Mucosa of descending colon (tissue), 3 donors: ENCODE measurements around the gene CABYR. TPM values are rescaled to one million over a fixed set of nuclear protein-coding genes. Genes with fewer than 3 reads are reported as not detected.

Experiments
- ATAC-seq: fragments of 200-7000 bp; cut with Tn5 transposase; one replicate; pipeline ENCODE4 v1.9.1; 2020; ENCODE audit warnings: mild to moderate bottlenecking, moderate library complexity
- DNase-seq, 3 donors: peaks; one replicate each; pipeline ENCODE4 v3.0.0-alpha.2; 2020
- H3K36me3 ChIP-seq: fragments of 200-600 bp; one replicate; pipeline ENCODE4 v1.8.0; 2021; ENCODE audit warnings: low read depth, mild to moderate bottlenecking
- H3K4me1 ChIP-seq: fragments of 200-600 bp; one replicate; pipeline ENCODE4 v1.8.0; 2021; ENCODE audit warnings: low read depth, mild to moderate bottlenecking
- H3K4me3 ChIP-seq: fragments of 200-600 bp; one replicate; pipeline ENCODE4 v1.8.0; 2021; ENCODE audit warnings: mild to moderate bottlenecking
- H3K9me3 ChIP-seq: fragments of 200-600 bp; one replicate; pipeline ENCODE4 v1.8.0; 2021; ENCODE audit warnings: mild to moderate bottlenecking
- CTCF ChIP-seq: fragments of 200-600 bp; IDR thresholded peaks from one replicate; pipeline ENCODE4 v1.8.0; 2022; ENCODE audit warnings: antibody characterized with exemption, mild to moderate bottlenecking
- intact Hi-C, 2 donors: fragments of 100-400 bp; cut with DNase I in 1 of 2; cut with micrococcal nuclease in 1 of 2; formaldehyde crosslinking; loops; one replicate each; pipeline versions ENCODE4 v1.11.0 to v1.11.1; 2022; cut with DNase I, micrococcal nuclease
- total RNA-seq, 3 donors: library from RNA; stranded (reverse); fragmentation: NEBNext Ultra II Directional in 2 of 3; extraction: Animal tissue kit (Norgen Biotek cat#: 25700) in 2 of 3; gene quantifications; one replicate each; pipeline versions ENCODE4 v1.2.1 to v1.2.4, GENCODE V29; 2021 to 2023
- donor health status: DM: no; HTN: no; CAD: no; lungs with moderate emphysema.
- donor health status: DM: no; HTN: no; CAD: no.
- donor health status: DM: no; HTN: yes; CAD: no.

CABYR gene
- total RNA-seq, 3 donors from 2014 or later = 0.41 to 1.4 (median 0.48) TPM

DNA sequence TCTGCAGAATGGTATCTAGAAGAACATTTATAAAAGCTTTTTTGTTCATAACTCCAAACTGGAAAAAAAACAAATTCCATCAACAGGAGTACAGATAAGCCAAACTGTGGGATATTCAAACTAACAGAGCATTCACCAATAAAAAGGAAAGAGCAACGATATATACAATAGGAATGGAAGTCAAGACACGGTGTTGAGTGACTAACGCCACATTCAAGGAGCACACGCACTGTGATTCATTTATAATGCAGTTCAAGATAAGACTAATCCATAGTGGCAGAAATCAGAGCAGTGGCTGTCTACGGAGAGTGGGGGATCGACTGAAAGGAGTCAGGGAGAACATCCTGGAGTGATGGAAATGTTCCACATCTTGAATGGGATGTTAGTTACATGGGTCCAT, 70.7 kb downstream of the CABYR start:
- no peak overlapping the region for H3K4me3 ChIP-seq
- no peaks in the 10 kb centered on the region for H3K9me3 ChIP-seq
- ATAC-seq (no peak), DNase-seq (no peak)
- H3K36me3 ChIP-seq = no peaks in the 10 kb centered on the region
- no peak for TF ChIP-seq CTCF
- intact Hi-C loops = no loop called here
- H3K4me1 ChIP-seq = peaks cover 8% of the 10 kb centered on the region

Other genes starting within 250 kb of the CABYR start
- gene TTC39C, start 124.3 kb upstream of the CABYR start, total RNA-seq = 10 to 100 TPM in 2 of 3 donors, 1 to 10 TPM in 1; 8.1 to 14.6 (median 13.2) TPM